Smooth muscle cell (in vitro differentiated cells): ENCODE results near the gene PES1. TPM values are rescaled to one million over a fixed set of nuclear protein-coding genes. Genes with fewer than 3 reads are reported as not detected.

Source experiments
- DNase-seq: peaks from one replicate; lab custom pipeline; 2025; ENCODE audit not compliant: unreplicated experiment; lab: John Stamatoyannopoulos, UW
- H2AFZ ChIP-seq: fragments of 200-600 bp; sonication (generic); 2 replicates; pipeline ENCODE4 v1.6.0; 2016; ENCODE audit warnings: antibody characterized with exemption, low read depth, mild to moderate bottlenecking
- H3F3A ChIP-seq: fragments of 200-600 bp; sonication (generic); 2 replicates; pipeline ENCODE4 v1.6.0; 2017; ENCODE audit warnings: antibody characterized with exemption, low read depth
- H3K27ac ChIP-seq: fragments of 200-600 bp; sonication (generic); 2 replicates; pipeline ENCODE4 v1.5.1; 2016; ENCODE audit warnings: low read depth, mild to moderate bottlenecking
- H3K27me3 ChIP-seq: fragments of 200-600 bp; sonication (generic); 2 replicates; pipeline ENCODE4 v1.6.1; 2016; ENCODE audit warnings: low read depth, mild to moderate bottlenecking
- H3K36me3 ChIP-seq: fragments of 200-600 bp; sonication (generic); 2 replicates; pipeline ENCODE4 v1.5.1; 2016; ENCODE audit warnings: low read depth
- H3K4me1 ChIP-seq: fragments of 200-600 bp; sonication (generic); 2 replicates; pipeline ENCODE4 v1.5.1; 2016; ENCODE audit warnings: low read depth
- H3K4me2 ChIP-seq: fragments of 200-600 bp; sonication (generic); 2 replicates; pipeline ENCODE4 v1.6.0; 2016; ENCODE audit warnings: mild to moderate bottlenecking
- H3K4me3 ChIP-seq: fragments of 200-600 bp; sonication (generic); 2 replicates; pipeline ENCODE4 v1.5.1; 2016; ENCODE audit warnings: mild to moderate bottlenecking
- H3K79me2 ChIP-seq: fragments of 200-600 bp; sonication (generic); 2 replicates; pipeline ENCODE4 v1.6.0; 2016; ENCODE audit warnings: low read depth, mild to moderate bottlenecking
- H3K9ac ChIP-seq: fragments of 200-600 bp; sonication (generic); 2 replicates; pipeline ENCODE4 v1.6.0; 2016; ENCODE audit warnings: low read depth
- H3K9me3 ChIP-seq: fragments of 200-600 bp; sonication (generic); replicated peaks from 2 replicates; pipeline ENCODE4 v1.5.1; 2016; ENCODE audit warnings: low read depth
- H4K20me1 ChIP-seq: fragments of 200-600 bp; sonication (generic); 2 replicates; pipeline ENCODE4 v1.6.0; 2016; ENCODE audit warnings: low read depth
- CTCF ChIP-seq: fragments of 200-600 bp; sonication (generic); IDR thresholded peaks from 2 replicates; pipeline ENCODE4 v1.5.1; 2017; ENCODE audit warnings: borderline replicate concordance, mild to moderate bottlenecking, antibody characterized with exemption; ENCODE audit not compliant: insufficient read depth, poor library complexity, severe bottlenecking
- WGBS: methylation state at CpG from one replicate; pipeline ENCODE4 v1.1.7; 2016; ENCODE audit warnings: low lambda C conversion rate; 5-methylcytosine and 5-hydroxymethylcytosine counted together
- polyA plus RNA-seq: library from polyadenylated mRNA; unstranded; fragments of >200 nt; fragmentation: Nextera tagmentation; extraction: Ambion mirVana; gene quantifications from 2 replicates; pipeline ENCODE4 v1.2.1, GENCODE V29; 2016
- total RNA-seq: library from RNA; depleted of rRNA; stranded (reverse); fragments of >200 nt; gene quantifications from 2 replicates; pipeline ENCODE4 v1.2.3, GENCODE V29; 2014

Gene PES1
- total and polyA plus RNA-seq, 2 experiments from 2014 or later: 35.6 to 59.4 TPM

GRCh38 chr22:30609260-30610185 lies 17.8 kb upstream of the PES1 start:
- Histone ChIP-seq H3K9ac (no peak overlapping the region), H2AFZ (peak overlapping the region; percentile 44)

GRCh38 chr22:30607939-30608338 lies 16.2 kb upstream of the PES1 start:
- peaks cover 26% of the 10 kb centered on the region for H3K4me1 ChIP-seq
- no peak overlapping the region for H3K27ac ChIP-seq
- no peak overlapping the region for H3K4me3 ChIP-seq
- H3K9me3 ChIP-seq: no peaks in the 10 kb centered on the region
- H3K9ac ChIP-seq: no peak overlapping the region
- no peaks in the 10 kb centered on the region for H3K36me3 ChIP-seq
- no peak for DNase-seq
- WGBS: 92% methylated on average over 7 of the region's 7 CpGs
- H3K79me2 ChIP-seq: no peaks in the 10 kb centered on the region
- TF ChIP-seq CTCF: no peak
- no peaks in the 10 kb centered on the region for H3K27me3 ChIP-seq
- no peak overlapping the region for H3K4me2 ChIP-seq
- H4K20me1 ChIP-seq: no peaks in the 10 kb centered on the region
- H2AFZ ChIP-seq: no peak overlapping the region
- H3F3A ChIP-seq: no peaks in the 10 kb centered on the region

More at GRCh38 chr22:30609260-30610185, 17.8 kb upstream of the PES1 start:
- H3K36me3 ChIP-seq: no peaks in the 10 kb centered on the region
- 52% methylated on average over 17 of the region's 17 CpGs for WGBS
- H3F3A ChIP-seq: no peaks in the 10 kb centered on the region
- peak overlapping the region; percentile 58 for H3K27ac ChIP-seq
- H3K27me3 ChIP-seq: no peaks in the 10 kb centered on the region
- H3K4me3 ChIP-seq: no peak overlapping the region
- no peak for TF ChIP-seq CTCF
- DNase-seq: peak; percentile 4
- H3K79me2 ChIP-seq: no peaks in the 10 kb centered on the region
- H4K20me1 ChIP-seq: no peaks in the 10 kb centered on the region
- no peaks in the 10 kb centered on the region for H3K9me3 ChIP-seq
- peak overlapping the region; percentile 43 for H3K4me2 ChIP-seq
- H3K4me1 ChIP-seq: peaks cover 26% of the 10 kb centered on the region

GRCh38 chr22:30607300-30607930 lies 15.7 kb upstream of the PES1 start:
- Histone ChIP-seq H3K9ac (no peak overlapping the region), H3K27ac (no peak overlapping the region), H3K79me2 (no peaks in the 10 kb centered on the region), H3K4me3 (peak overlapping the region; percentile 60), H4K20me1 (no peaks in the 10 kb centered on the region), H2AFZ (peak overlapping the region; percentile 81), H3K9me3 (no peaks in the 10 kb centered on the region), H3F3A (no peaks in the 10 kb centered on the region), H3K36me3 (no peaks in the 10 kb centered on the region), H3K4me1 (peaks cover 26% of the 10 kb centered on the region), H3K27me3 (no peaks in the 10 kb centered on the region), H3K4me2 (peak overlapping the region; percentile 95)
- 82% methylated on average over 7 of the region's 7 CpGs for WGBS
- no peak for DNase-seq
- TF ChIP-seq CTCF: no peak
